ENCODE measurements around the gene CHST3.
A peak's percentile ranks its signal among the peaks of the same experiment; 100 is the strongest.

Gene CHST3

DNA sequence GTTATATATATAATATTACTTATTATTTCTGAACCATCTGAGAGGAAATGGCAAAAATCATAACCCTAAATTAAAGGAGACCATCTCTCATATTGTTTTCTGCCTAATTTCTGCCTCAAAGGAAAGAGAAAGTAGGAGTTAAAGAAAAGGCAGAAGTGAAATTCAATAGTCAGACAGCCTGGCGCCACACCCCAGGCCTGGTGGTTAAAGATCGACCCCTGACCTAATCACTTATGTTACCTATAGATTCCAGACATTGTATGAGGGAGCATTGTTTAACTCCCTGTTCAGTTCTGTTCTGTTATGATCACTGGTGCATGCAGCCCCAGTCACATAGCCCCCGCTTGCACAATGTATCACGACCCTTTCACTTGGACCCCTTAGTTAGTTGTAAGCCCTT lies 24.9 kb upstream of the CHST3 start:
- H3K9me3 Mint-ChIP-seq = peaks cover 19% of the 10 kb centered on the region
- DNase-seq = no peak
- no peaks in the 10 kb centered on the region for H3K36me3 Mint-ChIP-seq (ENCODE audit: low read depth)
- H3K27ac Mint-ChIP-seq = no peak overlapping the region
- no peak overlapping the region for H3K4me3 Mint-ChIP-seq
- no peaks in the 10 kb centered on the region for H3K27me3 Mint-ChIP-seq
- H3K4me1 Mint-ChIP-seq (ENCODE audit: low read depth) = peaks cover 23% of the 10 kb centered on the region

DNA sequence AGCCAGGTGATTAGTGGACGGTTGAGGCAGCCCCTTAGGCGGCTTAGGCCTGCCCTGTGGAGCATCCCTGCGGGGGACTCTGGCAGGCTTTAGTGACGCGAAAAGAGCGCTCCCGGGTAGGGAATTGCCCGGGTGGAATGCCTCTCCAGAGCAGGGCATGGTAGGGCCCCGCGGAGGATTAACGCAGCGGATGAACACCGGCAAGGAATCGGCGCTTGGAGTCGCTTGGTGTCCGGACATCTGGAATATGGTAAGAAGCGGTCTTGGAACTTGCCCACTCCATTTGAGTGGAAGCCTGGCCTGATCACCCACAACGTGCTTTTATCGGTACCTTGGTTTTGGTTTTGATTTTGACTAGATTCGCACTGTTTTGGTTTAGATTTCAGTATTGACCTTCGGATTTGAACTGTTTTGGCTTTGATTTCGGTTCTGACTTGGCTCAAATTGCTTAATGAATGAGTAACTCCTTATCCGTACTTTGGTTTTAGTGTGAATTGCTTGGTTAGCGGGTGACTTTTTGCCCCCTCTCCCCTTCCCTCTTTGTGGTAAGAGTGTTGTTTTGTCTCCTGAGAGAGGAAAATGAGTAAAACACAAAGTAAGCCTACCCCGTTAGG lies 24.2 kb upstream of the CHST3 start:
- Mint-ChIP-seq H3K4me1 (ENCODE audit: low read depth) (peaks cover 19% of the 10 kb centered on the region), H3K27me3 (no peaks in the 10 kb centered on the region), H3K36me3 (ENCODE audit: low read depth) (no peaks in the 10 kb centered on the region), H3K27ac (no peak overlapping the region), H3K4me3 (no peak overlapping the region), H3K9me3 (peaks cover 18% of the 10 kb centered on the region)
- DNase-seq = no peak

DNA sequence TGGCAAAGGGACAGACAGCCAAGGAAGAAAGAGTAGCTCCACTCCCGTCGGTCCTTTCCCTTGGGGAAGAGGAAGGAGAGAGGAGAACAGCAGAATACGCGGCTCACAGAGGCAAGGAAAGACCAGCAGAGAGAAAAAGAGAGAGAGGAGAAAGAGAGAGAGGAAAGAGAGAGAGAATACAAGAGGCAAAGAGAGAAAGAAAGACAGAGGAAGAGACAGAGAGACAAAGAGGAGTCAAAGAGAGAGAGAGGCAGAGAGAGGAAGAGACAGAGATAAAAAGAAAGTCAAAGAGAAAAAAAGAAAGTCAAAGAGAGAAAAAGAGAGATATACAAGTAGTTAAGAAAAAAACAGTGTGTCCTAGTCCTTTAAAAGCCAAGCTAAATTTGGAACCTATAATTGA lies 23.4 kb upstream of the CHST3 start:
- Mint-ChIP-seq H3K36me3 (ENCODE audit: low read depth) (peaks cover under 1% of the 10 kb centered on the region), H3K27me3 (no peaks in the 10 kb centered on the region), H3K4me3 (no peak overlapping the region), H3K27ac (no peak overlapping the region), H3K4me1 (ENCODE audit: low read depth) (peaks cover 14% of the 10 kb centered on the region), H3K9me3 (peaks cover 18% of the 10 kb centered on the region)
- DNase-seq = no peak

DNA sequence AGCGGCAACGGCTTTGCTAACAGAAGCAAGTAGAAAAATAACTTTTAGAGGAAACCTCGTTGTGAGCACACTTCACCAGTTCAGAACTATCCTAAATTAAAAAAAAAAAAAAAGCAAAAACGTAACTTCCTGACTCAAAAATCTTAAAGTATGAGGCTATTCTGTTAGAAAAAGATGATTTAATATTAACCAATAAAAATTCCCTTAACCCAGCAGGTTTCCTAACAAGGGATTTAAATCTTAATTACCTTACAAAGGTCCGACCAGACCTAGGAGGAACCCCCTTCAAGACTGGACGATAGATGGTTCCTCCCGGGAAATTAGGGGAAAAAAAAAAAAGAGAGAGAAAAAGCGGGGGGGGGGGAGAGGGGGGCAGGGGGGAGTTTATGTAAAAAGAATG lies 22.9 kb upstream of the CHST3 start:
- peaks cover 6% of the 10 kb centered on the region for H3K36me3 Mint-ChIP-seq (ENCODE audit: low read depth)
- no peak for DNase-seq
- H3K4me1 Mint-ChIP-seq (ENCODE audit: low read depth) = peaks cover 14% of the 10 kb centered on the region
- no peak overlapping the region for H3K4me3 Mint-ChIP-seq
- no peak overlapping the region for H3K27ac Mint-ChIP-seq
- H3K9me3 Mint-ChIP-seq = peaks cover 23% of the 10 kb centered on the region
- no peaks in the 10 kb centered on the region for H3K27me3 Mint-ChIP-seq

DNA sequence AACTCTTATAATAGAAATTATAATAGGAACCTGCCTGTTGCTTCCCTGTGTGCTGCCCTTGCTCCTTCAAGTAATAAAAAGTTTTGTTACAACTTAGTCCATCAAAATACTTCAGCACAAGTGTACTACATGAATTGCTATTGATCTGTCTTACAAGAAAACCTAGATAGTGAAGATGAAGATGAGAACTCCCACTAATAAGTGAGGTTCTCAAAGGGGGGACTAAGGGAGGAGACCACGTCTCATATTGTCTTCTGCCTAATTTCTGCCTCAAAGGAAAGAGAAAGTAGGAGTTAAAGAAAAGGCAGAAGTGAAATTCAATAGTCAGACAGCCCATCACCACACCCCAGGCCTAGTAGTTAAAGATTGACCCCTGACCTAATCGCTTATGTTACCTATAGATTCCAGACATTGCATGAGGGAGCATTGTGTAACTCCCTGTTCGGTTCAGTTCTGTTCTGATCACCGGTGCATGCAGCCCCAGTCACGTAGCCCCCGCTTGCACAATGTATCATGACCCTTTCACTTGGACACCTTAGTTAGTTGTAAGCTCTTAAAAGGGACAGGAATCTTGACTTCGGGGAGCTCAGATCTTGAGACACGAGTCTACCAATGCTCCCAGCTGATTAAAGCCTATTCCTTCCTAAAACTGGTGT lies 18.2 kb upstream of the CHST3 start:
- peaks cover 13% of the 10 kb centered on the region for H3K36me3 Mint-ChIP-seq (ENCODE audit: low read depth)
- no peaks in the 10 kb centered on the region for H3K4me1 Mint-ChIP-seq (ENCODE audit: low read depth)
- H3K4me3 Mint-ChIP-seq = no peak overlapping the region
- no peak overlapping the region for H3K27ac Mint-ChIP-seq
- H3K27me3 Mint-ChIP-seq = no peaks in the 10 kb centered on the region
- peaks cover 39% of the 10 kb centered on the region for H3K9me3 Mint-ChIP-seq
- no peak for DNase-seq

DNA sequence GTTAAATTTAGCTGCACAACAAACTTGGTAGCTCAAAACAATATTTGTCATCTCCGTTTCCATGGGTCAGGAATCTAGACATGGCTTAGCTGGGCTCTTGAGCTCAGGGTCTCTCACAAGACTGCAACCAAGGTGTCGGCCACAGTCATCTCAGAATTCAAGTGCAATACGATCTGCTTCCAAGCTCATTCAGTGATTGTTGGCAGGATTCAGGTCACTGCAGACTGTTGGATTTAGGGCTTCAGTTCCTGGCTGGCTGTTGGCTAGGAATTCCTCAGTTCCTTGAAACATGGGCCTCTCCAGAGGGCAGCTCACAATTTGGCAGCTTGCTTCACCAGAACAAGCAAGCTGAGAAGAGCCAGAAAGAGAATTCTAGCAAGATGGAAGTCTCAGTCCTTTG lies 17.5 kb upstream of the CHST3 start:
- H3K4me1 Mint-ChIP-seq (ENCODE audit: low read depth) = no peaks in the 10 kb centered on the region
- peaks cover 39% of the 10 kb centered on the region for H3K9me3 Mint-ChIP-seq
- no peak for DNase-seq

DNA sequence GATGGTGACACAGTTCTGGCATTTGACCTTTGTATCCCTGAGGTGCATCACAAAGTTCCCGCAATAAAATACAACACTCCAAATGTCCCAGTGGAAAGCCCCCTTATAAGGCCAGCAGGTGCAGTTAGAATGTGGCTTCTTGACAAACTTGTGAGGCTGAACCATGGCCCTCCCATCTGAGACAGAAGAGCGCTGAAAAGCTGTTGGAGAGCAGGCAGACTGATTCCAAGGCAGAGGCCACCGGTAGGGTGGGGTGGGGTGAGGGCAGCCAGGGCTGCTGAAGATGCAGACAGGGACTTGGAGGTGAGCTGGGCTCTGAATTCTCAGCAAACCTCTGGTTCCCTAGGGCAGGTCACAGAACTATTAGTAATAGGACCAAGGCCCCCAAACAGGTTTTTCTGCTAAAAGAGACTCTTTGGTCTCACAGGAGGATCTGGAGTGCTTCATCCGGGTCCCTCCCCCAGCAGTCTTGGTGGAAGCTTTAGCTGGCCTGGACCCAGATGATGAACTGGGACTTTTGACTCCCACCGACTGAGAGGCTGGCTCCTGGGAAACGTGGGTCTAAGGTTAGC lies 15.6 kb upstream of the CHST3 start:
- Mint-ChIP-seq H3K4me3 (no peak overlapping the region), H3K4me1 (ENCODE audit: low read depth) (no peaks in the 10 kb centered on the region), H3K9me3 (peaks cover 33% of the 10 kb centered on the region)

More for the DNA sequence above, 17.5 kb upstream of the CHST3 start:
- H3K27ac Mint-ChIP-seq = no peak overlapping the region
- no peaks in the 10 kb centered on the region for H3K27me3 Mint-ChIP-seq
- no peak overlapping the region for H3K4me3 Mint-ChIP-seq
- peaks cover 13% of the 10 kb centered on the region for H3K36me3 Mint-ChIP-seq (ENCODE audit: low read depth)

DNA sequence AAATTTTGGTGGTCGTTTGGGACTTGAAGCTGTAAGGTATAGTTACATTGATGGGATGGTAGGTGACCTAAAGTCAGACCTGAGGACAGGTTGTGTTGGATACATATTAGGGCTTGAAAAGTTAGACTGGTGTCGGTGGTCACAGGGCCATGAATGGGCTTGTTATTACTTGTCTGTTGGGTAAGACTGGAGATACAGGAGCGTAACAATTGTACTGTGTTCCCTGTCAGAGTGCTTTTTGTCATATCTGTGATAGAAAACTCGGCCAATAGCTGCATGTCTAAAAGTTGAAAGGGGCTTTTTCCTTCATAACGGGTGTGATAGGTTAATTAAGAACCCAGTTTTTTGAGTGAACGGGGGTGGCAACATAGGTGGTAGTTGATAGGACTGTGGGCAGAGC lies 13.5 kb upstream of the CHST3 start:
- H3K9me3 Mint-ChIP-seq = peaks cover 41% of the 10 kb centered on the region
- H3K27me3 Mint-ChIP-seq = no peaks in the 10 kb centered on the region
- H3K27ac Mint-ChIP-seq = no peak overlapping the region
- H3K4me1 Mint-ChIP-seq (ENCODE audit: low read depth) = no peaks in the 10 kb centered on the region
- no peak for DNase-seq
- H3K4me3 Mint-ChIP-seq = no peak overlapping the region
- peaks cover 14% of the 10 kb centered on the region for H3K36me3 Mint-ChIP-seq (ENCODE audit: low read depth)

More for the DNA sequence above, 15.6 kb upstream of the CHST3 start:
- Mint-ChIP-seq H3K27ac (no peak overlapping the region), H3K27me3 (no peaks in the 10 kb centered on the region), H3K36me3 (ENCODE audit: low read depth) (peaks cover 13% of the 10 kb centered on the region)
- DNase-seq = no peak

DNA sequence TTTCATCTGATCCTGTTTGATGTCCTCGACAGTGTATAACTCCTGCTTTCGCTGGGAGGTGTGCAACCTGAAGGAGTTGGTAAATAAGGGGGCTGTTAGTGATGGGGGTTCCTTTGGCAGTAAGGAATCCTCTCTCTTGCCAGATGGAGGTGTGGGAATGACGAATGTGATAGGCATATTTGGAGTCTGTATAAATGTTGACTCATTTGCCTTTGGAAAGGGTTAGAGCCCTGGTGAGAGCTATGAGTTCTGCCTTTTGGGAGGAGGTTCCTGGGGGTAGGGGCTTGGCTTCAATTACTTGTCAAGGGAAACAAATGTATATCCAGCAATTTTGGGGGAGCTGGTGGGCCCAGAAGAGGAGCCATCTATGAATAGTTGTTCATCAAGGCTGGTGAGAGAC lies 11.4 kb upstream of the CHST3 start:
- Mint-ChIP-seq H3K4me1 (ENCODE audit: low read depth) (peaks cover 2% of the 10 kb centered on the region), H3K27me3 (no peaks in the 10 kb centered on the region), H3K36me3 (ENCODE audit: low read depth) (peaks cover 1% of the 10 kb centered on the region), H3K27ac (no peak overlapping the region), H3K4me3 (no peak overlapping the region), H3K9me3 (peaks cover 27% of the 10 kb centered on the region)
- DNase-seq = no peak

DNA sequence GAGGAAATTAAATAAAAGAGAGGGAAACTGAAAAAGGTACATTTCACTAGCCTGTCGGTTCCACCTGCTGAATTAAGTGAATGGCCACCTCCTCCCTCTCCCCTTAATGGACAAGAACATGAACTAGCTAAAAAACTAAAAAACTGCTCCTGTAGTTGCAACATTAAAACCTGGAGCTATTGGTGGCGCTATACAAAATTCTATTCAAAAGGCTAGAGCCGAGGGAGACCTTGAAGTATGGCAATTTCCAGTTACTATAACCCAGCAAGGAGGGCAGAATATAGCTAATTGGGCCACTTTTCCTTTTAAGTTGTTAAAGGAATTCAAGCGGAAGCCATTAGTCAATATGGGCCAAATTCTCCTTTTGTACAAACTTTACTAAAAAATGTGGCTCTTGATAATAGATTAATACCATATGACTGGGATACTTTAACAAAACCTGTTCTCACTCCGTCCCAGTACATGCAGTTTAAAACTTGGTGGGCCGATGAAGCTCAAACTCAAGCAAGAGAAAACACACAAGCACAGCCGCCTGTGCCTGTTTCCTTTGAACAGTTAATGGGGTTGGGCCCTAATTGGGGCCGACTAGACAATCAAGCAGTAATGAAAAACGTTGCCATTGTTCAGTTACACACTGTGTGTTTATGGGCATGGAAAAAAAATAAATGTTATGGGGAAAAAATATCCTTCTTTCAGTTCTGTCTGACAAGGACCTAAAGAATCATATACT lies 6.5 kb upstream of the CHST3 start:
- no peak overlapping the region for H3K27ac Mint-ChIP-seq
- peaks cover 2% of the 10 kb centered on the region for H3K4me1 Mint-ChIP-seq (ENCODE audit: low read depth)
- H3K9me3 Mint-ChIP-seq = peaks cover 13% of the 10 kb centered on the region
- no peak overlapping the region for H3K4me3 Mint-ChIP-seq
- no peak for DNase-seq
- H3K27me3 Mint-ChIP-seq = peaks cover 16% of the 10 kb centered on the region
- H3K36me3 Mint-ChIP-seq (ENCODE audit: low read depth) = peaks cover 1% of the 10 kb centered on the region

DNA sequence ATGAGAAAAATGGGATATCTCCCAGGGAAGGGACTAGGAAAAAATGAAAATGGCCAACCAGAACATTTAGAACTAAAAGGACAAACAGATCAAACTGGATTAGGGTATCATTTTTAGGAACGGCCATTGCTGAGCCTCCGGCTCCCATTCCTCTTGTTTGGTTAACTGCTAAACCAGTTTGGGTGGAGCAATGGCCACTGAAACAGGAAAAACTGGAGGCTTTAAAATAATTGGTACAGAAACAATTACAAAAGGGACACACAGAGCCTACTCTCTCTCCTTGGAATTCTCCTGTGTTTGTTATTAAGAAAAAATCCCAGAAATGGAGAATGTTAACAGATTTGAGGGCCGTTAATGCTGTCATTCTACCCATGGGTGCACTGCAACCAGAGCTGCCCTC lies 4.7 kb upstream of the CHST3 start:
- H3K27me3 Mint-ChIP-seq = peaks cover 27% of the 10 kb centered on the region
- H3K4me1 Mint-ChIP-seq (ENCODE audit: low read depth) = peaks cover 4% of the 10 kb centered on the region
- no peak overlapping the region for H3K27ac Mint-ChIP-seq
- peaks cover 13% of the 10 kb centered on the region for H3K9me3 Mint-ChIP-seq
- no peak for DNase-seq
- peaks cover 1% of the 10 kb centered on the region for H3K36me3 Mint-ChIP-seq (ENCODE audit: low read depth)
- H3K4me3 Mint-ChIP-seq = no peak overlapping the region

DNA sequence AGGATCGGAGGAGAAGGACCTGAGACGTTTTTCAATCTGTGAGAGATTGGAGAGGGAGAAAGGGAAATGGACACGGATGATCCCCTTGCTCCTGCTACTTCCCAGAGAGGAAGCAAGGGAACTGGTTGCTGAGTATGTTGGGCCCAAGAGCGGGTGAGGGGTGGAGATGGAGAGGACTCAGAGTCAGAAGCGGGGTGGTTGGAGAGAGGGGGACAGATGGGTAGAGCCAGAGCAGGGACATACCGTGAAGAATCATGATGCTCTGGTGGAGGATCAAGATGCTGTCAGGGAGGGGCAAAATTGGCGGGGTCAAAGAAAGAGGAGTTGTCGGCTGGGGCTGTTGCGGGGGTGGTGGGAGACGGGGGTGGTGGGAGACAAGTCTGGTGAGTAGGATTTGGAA lies 2.4 kb upstream of the CHST3 start:
- peaks cover 49% of the 10 kb centered on the region for H3K27me3 Mint-ChIP-seq
- H3K27ac Mint-ChIP-seq = no peak overlapping the region
- no peak overlapping the region for H3K4me3 Mint-ChIP-seq

DNA sequence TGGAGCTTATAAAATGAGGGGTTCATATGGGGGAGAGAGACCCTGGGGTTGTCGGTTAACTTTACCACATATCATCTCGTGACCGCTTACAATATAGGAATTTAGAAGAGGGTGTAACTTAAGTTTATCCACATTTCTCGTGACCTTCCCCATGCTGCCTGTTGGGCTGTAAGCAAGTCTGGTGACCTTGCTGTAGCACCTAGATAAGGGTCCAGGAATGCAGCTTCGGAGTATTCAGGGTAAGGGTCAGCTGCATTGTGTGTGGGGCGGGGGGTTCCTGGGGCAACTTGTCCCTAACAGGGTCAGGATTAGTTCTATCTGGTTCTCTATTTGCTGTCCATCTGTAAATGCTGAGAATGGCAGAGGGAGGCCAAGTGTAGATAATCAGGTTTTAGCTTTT lies 1.3 kb upstream of the CHST3 start:
- H3K4me1 Mint-ChIP-seq (ENCODE audit: low read depth) = peaks cover 20% of the 10 kb centered on the region
- peak; percentile 20 for DNase-seq
- H3K27ac Mint-ChIP-seq = no peak overlapping the region
- H3K27me3 Mint-ChIP-seq = peaks cover 56% of the 10 kb centered on the region
- H3K9me3 Mint-ChIP-seq = no peaks in the 10 kb centered on the region
- no peak overlapping the region for H3K4me3 Mint-ChIP-seq
- no peaks in the 10 kb centered on the region for H3K36me3 Mint-ChIP-seq (ENCODE audit: low read depth)

More for the DNA sequence above, 2.4 kb upstream of the CHST3 start:
- peaks cover 20% of the 10 kb centered on the region for H3K4me1 Mint-ChIP-seq (ENCODE audit: low read depth)
- H3K36me3 Mint-ChIP-seq (ENCODE audit: low read depth) = no peaks in the 10 kb centered on the region
- DNase-seq = no peak
- no peaks in the 10 kb centered on the region for H3K9me3 Mint-ChIP-seq

DNA sequence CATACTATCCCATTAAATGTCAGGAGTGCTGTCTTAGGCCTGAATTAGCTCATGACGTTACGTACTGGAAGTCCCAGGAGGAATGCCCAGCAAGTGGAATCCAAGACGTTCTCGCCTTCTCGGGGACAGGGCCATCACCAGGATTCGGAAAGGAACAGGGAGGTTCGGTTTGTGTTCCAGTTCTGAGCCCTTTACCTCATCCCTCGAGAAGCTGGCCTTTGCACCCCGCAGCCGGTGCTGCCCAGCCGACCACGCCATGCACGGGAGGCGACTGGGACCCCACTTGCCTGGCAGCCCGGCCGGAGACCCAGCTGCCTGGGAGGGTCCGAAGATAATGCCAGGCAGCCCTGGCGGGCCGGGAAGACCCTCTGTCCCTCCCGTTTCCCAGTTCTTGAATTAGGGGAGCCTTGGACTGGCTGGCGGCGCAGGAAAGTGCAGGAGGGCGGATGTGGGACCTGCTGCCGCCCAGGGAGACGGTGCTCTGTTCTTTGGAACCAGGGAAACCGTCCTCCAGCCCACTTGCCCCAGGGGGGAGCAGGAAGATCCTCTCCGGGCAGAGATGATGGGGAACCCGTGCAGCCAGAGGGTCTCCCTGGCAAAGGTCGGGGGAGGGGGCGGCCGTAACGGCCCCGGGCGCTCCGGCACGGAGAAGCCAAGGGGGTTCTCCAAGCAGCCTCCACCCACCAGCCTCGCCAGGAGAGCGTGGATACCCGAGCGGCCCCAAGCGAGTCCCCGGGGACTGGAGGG lies 671 bp upstream of the CHST3 start:
- H3K4me1 Mint-ChIP-seq (ENCODE audit: low read depth) = peaks cover 20% of the 10 kb centered on the region
- peaks cover 62% of the 10 kb centered on the region for H3K27me3 Mint-ChIP-seq
- no peaks in the 10 kb centered on the region for H3K36me3 Mint-ChIP-seq (ENCODE audit: low read depth)
- H3K9me3 Mint-ChIP-seq = no peaks in the 10 kb centered on the region
- no peak overlapping the region for H3K27ac Mint-ChIP-seq
- H3K4me3 Mint-ChIP-seq = no peak overlapping the region
- no peak for DNase-seq

Measured in activated T-cell treated with anti-CD3 and anti-CD28 coated beads, Interleukin-2, amount 50 U/mL, for 24 hours (primary cell).